ENCODE measurements around the gene GRID1.

GRID1 gene

GRCh38 chr10:86022906-86023305 is 343.7 kb downstream of the GRID1 start:
- DNase-seq: no peak

GRCh38 chr10:86020134-86020533 is 346.5 kb downstream of the GRID1 start:
- no peak for DNase-seq

GRCh38 chr10:86019141-86019540 is 347.5 kb downstream of the GRID1 start:
- no peak for DNase-seq

- DNase-seq: no peak
These were observed 347.9 kb downstream of the GRID1 start for GRCh38 chr10:86018735-86019058.

GRCh38 chr10:86017841-86018734 is 348.5 kb downstream of the GRID1 start:
- no peak for DNase-seq

GRCh38 chr10:86013568-86013967 is 353.0 kb downstream of the GRID1 start:
- no peak for DNase-seq

GRCh38 chr10:86007171-86007570 is 359.4 kb downstream of the GRID1 start:
- no peak for DNase-seq

GRCh38 chr10:86004337-86004736 is 362.3 kb downstream of the GRID1 start:
- DNase-seq: no peak

GRCh38 chr10:86003201-86003621 is 363.4 kb downstream of the GRID1 start:
- DNase-seq: no peak

GRCh38 chr10:86001521-86001920 is 365.1 kb downstream of the GRID1 start:
- DNase-seq: no peak

- no peak for DNase-seq
These were observed 369.1 kb downstream of the GRID1 start for GRCh38 chr10:85997544-85997943.

GRCh38 chr10:85995791-85996190 is 370.8 kb downstream of the GRID1 start:
- DNase-seq: peak; percentile 8

- DNase-seq: no peak
These were observed 372.6 kb downstream of the GRID1 start for GRCh38 chr10:85993840-85994507.

- DNase-seq: no peak
These were observed 373.5 kb downstream of the GRID1 start for GRCh38 chr10:85993140-85993539.

GRCh38 chr10:85992324-85992723 is 374.3 kb downstream of the GRID1 start:
- DNase-seq: no peak

- DNase-seq: no peak
These were observed 379.8 kb downstream of the GRID1 start for GRCh38 chr10:85986777-85987176.

- DNase-seq: no peak
These were observed 383.5 kb downstream of the GRID1 start for GRCh38 chr10:85983051-85983450.

- no peak for DNase-seq
These were observed 387.0 kb downstream of the GRID1 start for GRCh38 chr10:85979598-85979997.

- no peak for DNase-seq
These were observed 387.8 kb downstream of the GRID1 start for GRCh38 chr10:85978566-85979358.

- DNase-seq: no peak
These were observed 389.0 kb downstream of the GRID1 start for GRCh38 chr10:85977642-85978041.

- DNase-seq: no peak
These were observed 390.3 kb downstream of the GRID1 start for GRCh38 chr10:85976267-85976793.

- DNase-seq: no peak
These were observed 395.1 kb downstream of the GRID1 start for GRCh38 chr10:85971494-85971893.

- peak; percentile 11 for DNase-seq
These were observed 399.0 kb downstream of the GRID1 start for GRCh38 chr10:85967594-85967993.
